Measurements from ENCODE around the gene CDKN3. TPM values are rescaled to one million over a fixed set of nuclear protein-coding genes. Genes with fewer than 3 reads are reported as not detected.

Gene CDKN3
- total RNA-seq, 1 experiment from 2014 or later: 62.5 TPM

- RAD21 ChIA-PET (ENCODE audit: low non-redundant PET in 1 of 2, low total read pairs in 2 of 2, uncharacterized antibody in 2 of 2, unreplicated experiment in 2 of 2): no interaction called here
- CTCF ChIA-PET: interaction anchor here (1.4 kb wide), 1 partner anchor 120 kb away, joined by 3 read pairs; no protein-coding TSS in a partner anchor
- H3K4me1 ChIP-seq (ENCODE audit: control insufficient read depth in 1 of 2, insufficient read depth in 2 of 2, low read length in 2 of 2): peaks cover 8 to 22% of the 10 kb centered on the region in 2 experiments; a peak in 3 of 4 replicates
- H3K27ac ChIP-seq (ENCODE audit: low read depth, low read length): no peak overlapping the region
- H3K9ac ChIP-seq (ENCODE audit: low read length): no peak overlapping the region
- BruUV-seq (replicated peaks): no TSS peak
- no peak for DNase-seq (ENCODE audit: low read depth, low spot score)
- H3K4me3 ChIP-seq (replicated peaks in 1 of 2; ENCODE audit: low read depth in 1 of 2, low read length in 2 of 2): no peak overlapping the region
- H3K27me3 ChIP-seq (ENCODE audit: insufficient read depth, low read length): no peaks in the 10 kb centered on the region
- TF ChIP-seq SIN3A (IDR thresholded peaks at IDR 0.05; ENCODE audit: low read depth) (no peak), CEBPB (IDR thresholded peaks at IDR 0.05; ENCODE audit: low read depth) (no peak), POLR2AphosphoS5 (IDR thresholded peaks at IDR 0.05; ENCODE audit: low read depth, low read length) (no peak), CBX3 (IDR thresholded peaks at IDR 0.05; ENCODE audit: low read depth) (no peak), CTCF (IDR thresholded peaks at IDR 0.05 in 2 of 3, conservative IDR thresholded peaks at IDR 0.05 in 1 of 3; ENCODE audit: borderline replicate concordance in 1 of 3, insufficient read depth in 1 of 3, low read depth in 2 of 3, low read length in 2 of 3) (no peak), ZBTB33 (IDR thresholded peaks at IDR 0.05; ENCODE audit: extremely low read depth, insufficient replicate concordance, low read length) (no peak), RAD21 (IDR thresholded peaks at IDR 0.05; ENCODE audit: low read depth) (no peak), REST (IDR thresholded peaks at IDR 0.05; ENCODE audit: low read depth) (no peak), ATF3 (IDR thresholded peaks at IDR 0.05) (no peak), SRF (IDR thresholded peaks at IDR 0.05; ENCODE audit: low read depth) (no peak), EZH2phosphoT487 (IDR thresholded peaks at IDR 0.05; ENCODE audit: borderline replicate concordance) (no peak), ZNF274 (IDR thresholded peaks at IDR 0.05; ENCODE audit: low read depth, low read length) (no peak)
- H3K4me2 ChIP-seq (ENCODE audit: low read length): no peak overlapping the region
- no peaks in the 10 kb centered on the region for H3K9me3 ChIP-seq (ENCODE audit: control insufficient read depth in 1 of 2, insufficient read depth in 1 of 2, low read depth in 1 of 2, low read length in 2 of 2)
- intact Hi-C loops (cut with micrococcal nuclease): no loop called here
- H2AFZ ChIP-seq (ENCODE audit: low read depth, low read length, poor library complexity, severe bottlenecking): no peak overlapping the region
- peaks cover 12% of the 10 kb centered on the region for H3K79me2 ChIP-seq (ENCODE audit: insufficient read depth, low read length)
- no peak for ATAC-seq
- no peaks in the 10 kb centered on the region for H4K20me1 ChIP-seq (ENCODE audit: insufficient read depth)
- POLR2A ChIA-PET: no interaction called here
- no peaks in the 10 kb centered on the region for H3K9me2 ChIP-seq (ENCODE audit: insufficient read depth)
- no peaks in the 10 kb centered on the region for H3K36me3 ChIP-seq (ENCODE audit: control insufficient read depth in 1 of 2, insufficient read depth in 2 of 2, low read length in 2 of 2)
Observed at GRCh38 chr14:54444681-54445080, 47.9 kb downstream of the CDKN3 start.
